ENCODE measurements around the gene EYS. TPM values are rescaled to one million over a fixed set of nuclear protein-coding genes. Genes with fewer than 3 reads are reported as not detected.
"Not testable (repeated sequence)": the region's sequence is repeated elsewhere in the genome, so short reads cannot be mapped to it uniquely, and the experiment has no call there.

EYS gene
- total RNA-seq, 4 donors from 2014 or later, result under 0.01 TPM; not detected in 3

GRCh38 chr6:65006788-65007187 lies 700.2 kb downstream of the EYS start:
- Histone ChIP-seq H3K4me3 (no peak overlapping the region), H3K27ac (replicated peaks in 1 of 4) (no peak overlapping the region), H3K27me3 (no peaks in the 10 kb centered on the region), H3K9me3 (no peaks in the 10 kb centered on the region), H3K36me3 (no peaks in the 10 kb centered on the region), H3K4me1 (no peaks in the 10 kb centered on the region)
- 86% methylated on average over 2 of the region's 2 CpGs for WGBS
- DNase-seq (ENCODE audit: extremely low spot score), result no peak
- TF ChIP-seq POLR2A (IDR thresholded peaks at IDR 0.05; ENCODE audit: low read depth) (no peak), POLR2AphosphoS5 (IDR thresholded peaks at IDR 0.05) (no peak)
- intact Hi-C loops (cut with DNase I), result no loop called here

DNA sequence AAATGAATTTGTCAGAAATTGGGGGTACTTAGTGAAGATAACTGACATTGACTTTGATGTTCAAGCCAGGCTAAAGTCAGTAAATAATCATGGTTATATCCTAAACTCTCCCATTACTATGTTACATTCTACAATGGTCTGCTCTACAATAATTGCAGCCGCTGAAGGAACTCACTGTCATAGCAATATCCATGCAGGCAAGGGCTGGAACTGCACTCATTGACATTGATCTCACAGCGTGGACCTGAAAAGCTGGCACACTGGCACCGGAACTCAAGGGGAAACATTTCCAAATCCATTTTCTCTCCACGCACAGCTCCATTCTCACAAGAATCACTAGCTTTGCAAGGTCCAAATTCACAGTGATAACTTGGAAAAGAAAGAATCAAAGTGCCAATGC lies 702.7 kb downstream of the EYS start:
- TF ChIP-seq CTCF (IDR thresholded peaks at IDR 0.05) (no peak), EP300 (IDR thresholded peaks at IDR 0.05) (no peak), POLR2A (IDR thresholded peaks at IDR 0.05; ENCODE audit: low read depth) (no peak), POLR2AphosphoS5 (IDR thresholded peaks at IDR 0.05) (no peak)
- H3K27me3 ChIP-seq, result no peaks in the 10 kb centered on the region
- no peak overlapping the region for H3K4me3 ChIP-seq
- H3K27ac ChIP-seq (replicated peaks in 1 of 4), result no peak overlapping the region
- DNase-seq (ENCODE audit: extremely low spot score), result no peak
- intact Hi-C loops (cut with DNase I), result no loop called here
- no peaks in the 10 kb centered on the region for H3K9me3 ChIP-seq
- WGBS, result 88% methylated on average over 4 of the region's 4 CpGs
- H3K36me3 ChIP-seq, result no peaks in the 10 kb centered on the region
- H3K4me1 ChIP-seq, result no peaks in the 10 kb centered on the region

- H3K36me3 ChIP-seq; H3K9me3 ChIP-seq; H3K4me3 ChIP-seq; H3K27me3 ChIP-seq; H3K27ac ChIP-seq (replicated peaks in 1 of 4); intact Hi-C loops (cut with DNase I); DNase-seq (ENCODE audit: extremely low spot score); H3K4me1 ChIP-seq: not testable (repeated sequence)
- 86% methylated on average over 4 of the region's 4 CpGs for WGBS
These were observed 704.1 kb downstream of the EYS start for GRCh38 chr6:65002882-65003281.

DNA sequence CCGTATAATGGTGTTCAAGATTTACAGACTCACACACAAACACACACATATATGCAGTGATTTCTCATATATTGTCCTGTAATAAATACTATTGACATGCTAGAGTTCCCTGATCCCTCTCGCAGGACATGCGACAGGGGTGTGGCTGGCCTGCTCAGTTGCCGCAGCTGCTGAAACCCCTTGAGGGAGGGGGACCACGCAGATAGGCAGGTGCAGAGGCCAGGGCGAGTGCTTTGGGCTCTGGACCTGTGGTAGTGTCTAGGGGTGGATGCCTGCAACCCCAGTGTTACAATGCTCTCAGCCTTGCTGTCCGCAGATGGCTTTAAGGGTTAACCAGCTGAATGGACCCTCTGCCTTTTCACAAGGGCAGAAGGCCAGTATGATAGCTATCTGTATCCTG lies 706.2 kb downstream of the EYS start:
- no peaks in the 10 kb centered on the region for H3K36me3 ChIP-seq
- intact Hi-C loops (cut with DNase I), result no loop called here
- no peaks in the 10 kb centered on the region for H3K27me3 ChIP-seq
- no peak for DNase-seq (ENCODE audit: extremely low spot score)
- 93% methylated on average over 7 of the region's 7 CpGs for WGBS
- H3K27ac ChIP-seq (replicated peaks in 1 of 4), result no peak overlapping the region
- no peaks in the 10 kb centered on the region for H3K9me3 ChIP-seq
- H3K4me1 ChIP-seq, result no peaks in the 10 kb centered on the region
- no peak overlapping the region for H3K4me3 ChIP-seq
- no peak for TF ChIP-seq EP300 (IDR thresholded peaks at IDR 0.05)
- TF ChIP-seq CTCF (IDR thresholded peaks at IDR 0.05), result no peak
- no peak for TF ChIP-seq POLR2AphosphoS5 (IDR thresholded peaks at IDR 0.05)
- TF ChIP-seq POLR2A (IDR thresholded peaks at IDR 0.05; ENCODE audit: low read depth), result no peak

GRCh38 chr6:64998204-64998603 lies 708.8 kb downstream of the EYS start:
- H3K4me3 ChIP-seq, result no peak overlapping the region
- H3K9me3 ChIP-seq, result no peaks in the 10 kb centered on the region
- H3K27ac ChIP-seq (replicated peaks in 1 of 4), result no peak overlapping the region
- no peaks in the 10 kb centered on the region for H3K27me3 ChIP-seq
- DNase-seq (ENCODE audit: extremely low spot score), result no peak
- H3K36me3 ChIP-seq, result no peaks in the 10 kb centered on the region
- no peak for TF ChIP-seq EP300 (IDR thresholded peaks at IDR 0.05)
- no peak for TF ChIP-seq POLR2A (IDR thresholded peaks at IDR 0.05; ENCODE audit: low read depth)
- TF ChIP-seq CTCF (IDR thresholded peaks at IDR 0.05), result no peak
- TF ChIP-seq POLR2AphosphoS5 (IDR thresholded peaks at IDR 0.05), result no peak
- no peaks in the 10 kb centered on the region for H3K4me1 ChIP-seq
- intact Hi-C loops (cut with DNase I), result no loop called here

DNA sequence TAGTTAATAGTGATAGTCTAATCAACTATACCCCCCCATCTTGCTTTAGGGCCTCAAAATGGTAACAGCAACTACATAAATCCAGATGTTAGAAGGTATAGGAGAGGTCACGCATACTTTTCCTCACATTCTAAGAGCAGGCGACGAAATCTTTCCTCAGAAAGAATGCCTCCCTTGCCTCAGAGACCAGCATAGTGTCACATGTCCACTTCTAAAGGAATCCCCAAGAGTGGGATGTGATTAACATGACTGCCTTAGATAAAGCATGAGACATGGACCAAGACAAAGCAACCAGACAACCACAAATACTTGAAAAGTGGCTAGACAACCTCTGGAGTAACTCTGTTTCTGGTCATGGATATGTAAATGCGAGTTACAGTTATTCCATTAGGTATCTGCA lies 710.7 kb downstream of the EYS start:
- no peaks in the 10 kb centered on the region for H3K9me3 ChIP-seq
- H3K4me3 ChIP-seq, result no peak overlapping the region
- WGBS, result 86% methylated on average over 4 of the region's 4 CpGs
- TF ChIP-seq CTCF (IDR thresholded peaks at IDR 0.05), result no peak
- TF ChIP-seq POLR2AphosphoS5 (IDR thresholded peaks at IDR 0.05), result no peak
- no peak for TF ChIP-seq POLR2A (IDR thresholded peaks at IDR 0.05; ENCODE audit: low read depth)
- no peak for TF ChIP-seq EP300 (IDR thresholded peaks at IDR 0.05)
- no peaks in the 10 kb centered on the region for H3K27me3 ChIP-seq
- no peaks in the 10 kb centered on the region for H3K4me1 ChIP-seq
- no peak for DNase-seq (ENCODE audit: extremely low spot score)
- intact Hi-C loops (cut with DNase I), result no loop called here
- no peaks in the 10 kb centered on the region for H3K36me3 ChIP-seq
- no peak overlapping the region for H3K27ac ChIP-seq (replicated peaks in 1 of 4)
